ENCODE results near the gene PRKAG1.

DNA sequence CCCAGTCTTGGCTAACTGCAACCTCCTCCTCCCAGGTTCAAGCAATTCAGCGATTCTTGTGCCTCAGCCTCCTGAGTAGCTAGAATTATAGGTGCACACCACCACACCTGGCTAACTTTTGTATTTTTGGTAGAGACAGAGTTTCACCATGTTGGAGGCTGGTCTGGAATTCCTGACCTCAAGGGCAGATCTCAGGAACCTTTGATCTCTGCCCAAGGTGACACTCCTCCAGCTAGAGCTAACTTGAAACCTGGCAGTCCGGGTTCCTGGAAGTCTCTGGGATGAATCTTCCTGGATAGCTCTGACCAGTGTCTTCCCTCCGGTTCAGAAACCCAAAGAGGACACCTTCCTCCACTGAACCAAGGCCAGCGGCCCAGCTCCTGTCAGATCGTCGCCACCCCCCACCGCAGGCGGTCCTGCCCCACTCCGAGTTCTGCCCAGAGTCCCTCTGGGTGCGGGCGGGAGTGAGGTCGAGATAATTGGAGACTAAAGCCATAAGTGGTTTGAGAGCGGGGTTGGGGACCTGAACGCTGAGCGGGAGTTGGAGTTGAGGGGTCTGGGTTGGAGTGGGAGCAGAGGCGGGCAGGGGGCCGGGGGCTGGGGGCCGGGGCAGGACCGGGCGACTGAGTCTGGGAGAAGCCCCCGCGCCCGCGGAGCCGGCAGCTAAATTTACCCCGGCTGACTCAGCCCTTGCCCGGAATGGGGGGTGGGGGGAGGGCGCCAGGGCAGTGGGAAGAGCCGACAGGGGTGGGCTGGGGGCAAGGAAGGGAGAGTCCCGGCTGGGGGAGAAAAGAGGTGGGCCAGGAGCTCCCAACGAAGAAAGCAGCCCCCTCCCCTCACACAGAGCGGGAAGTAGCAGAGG, 24.1 kb downstream of the PRKAG1 start:
- TF ChIP-seq, protein P1, sequence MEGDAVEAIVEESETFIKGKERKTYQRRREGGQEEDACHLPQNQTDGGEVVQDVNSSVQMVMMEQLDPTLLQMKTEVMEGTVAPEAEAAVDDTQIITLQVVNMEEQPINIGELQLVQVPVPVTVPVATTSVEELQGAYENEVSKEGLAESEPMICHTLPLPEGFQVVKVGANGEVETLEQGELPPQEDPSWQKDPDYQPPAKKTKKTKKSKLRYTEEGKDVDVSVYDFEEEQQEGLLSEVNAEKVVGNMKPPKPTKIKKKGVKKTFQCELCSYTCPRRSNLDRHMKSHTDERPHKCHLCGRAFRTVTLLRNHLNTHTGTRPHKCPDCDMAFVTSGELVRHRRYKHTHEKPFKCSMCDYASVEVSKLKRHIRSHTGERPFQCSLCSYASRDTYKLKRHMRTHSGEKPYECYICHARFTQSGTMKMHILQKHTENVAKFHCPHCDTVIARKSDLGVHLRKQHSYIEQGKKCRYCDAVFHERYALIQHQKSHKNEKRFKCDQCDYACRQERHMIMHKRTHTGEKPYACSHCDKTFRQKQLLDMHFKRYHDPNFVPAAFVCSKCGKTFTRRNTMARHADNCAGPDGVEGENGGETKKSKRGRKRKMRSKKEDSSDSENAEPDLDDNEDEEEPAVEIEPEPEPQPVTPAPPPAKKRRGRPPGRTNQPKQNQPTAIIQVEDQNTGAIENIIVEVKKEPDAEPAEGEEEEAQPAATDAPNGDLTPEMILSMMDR (IDR thresholded peaks at IDR 0.05), result no peak
- TF ChIP-seq POLR2A (IDR thresholded peaks at IDR 0.05) (no peak), POLR2AphosphoS5 (IDR thresholded peaks at IDR 0.05) (no peak)
